Loucy (cell line): ENCODE measurements around the gene POLR3C.

Experiments
- CTCF ChIP-seq: fragments of 200-600 bp; sonication (generic); conservative IDR thresholded peaks from 2 replicates; pipeline ENCODE4 v1.5.1; 2014; ENCODE audit warnings: mild to moderate bottlenecking, antibody characterized with exemption, low read length
- EZH2phosphoT487 ChIP-seq: fragments of 200-600 bp; IDR thresholded peaks from 2 replicates; pipeline ENCODE4 v1.6.1; 2018; ENCODE audit warnings: antibody characterized with exemption, mild to moderate bottlenecking, moderate library complexity, borderline replicate concordance

GRCh38 chr1:145785547-145785946 lies 38.5 kb upstream of the POLR3C start:
- TF ChIP-seq CTCF (no peak), EZH2phosphoT487 (no peak)
